GM21526 (cell line): ENCODE data around the gene TMEM129.

Experiments used
- ATAC-seq: cut with Tn5 transposase; IDR thresholded peaks from one replicate; pipeline ENCODE4 v1.9.1; 2021; ENCODE audit warnings: moderate library complexity; ENCODE audit not compliant: unreplicated experiment, low FRiP score

The TMEM129 gene

DNA sequence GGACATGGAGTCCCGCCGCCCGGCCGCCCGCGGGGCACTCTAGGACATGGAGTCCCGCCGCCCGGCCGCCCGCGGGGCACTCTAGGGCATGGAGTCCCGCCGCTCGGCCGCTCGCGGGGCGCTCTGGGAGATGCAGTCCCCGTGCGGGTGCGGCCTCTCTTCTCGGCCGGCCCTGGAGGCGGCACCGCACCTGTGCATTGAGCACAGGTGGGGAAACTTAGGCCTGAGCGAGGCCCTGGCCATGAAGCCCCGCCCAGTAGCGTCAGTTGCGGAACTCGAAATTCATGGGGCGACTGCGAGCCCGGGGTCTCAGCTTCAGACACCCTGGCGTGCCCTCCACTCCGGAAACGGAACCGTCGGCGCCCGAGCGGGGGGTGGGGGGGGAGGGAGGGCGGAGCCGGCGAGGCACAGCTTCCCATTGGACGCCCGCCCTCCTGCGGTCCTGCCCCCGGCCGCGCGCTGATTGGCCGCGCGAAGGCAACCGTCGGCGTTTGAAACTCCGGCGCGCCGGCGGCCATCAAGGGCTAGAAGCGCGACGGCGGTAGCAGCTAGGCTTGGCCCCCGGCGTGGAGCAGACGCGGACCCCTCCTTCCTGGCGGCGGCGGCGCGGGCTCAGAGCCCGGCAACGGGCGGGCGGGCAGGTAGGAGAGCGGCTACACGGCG lies at the start of gene TMEM129, which contains the start of gene TACC3:
Gene TMEM129 (minus strand): TSS at position 321 of the 663 bp plus-strand sequence. CDS start 486 bp downstream, outside the sequence.
Gene TACC3 (plus strand): TSS at position 519 of the 663 bp plus-strand sequence. CDS start 1,901 bp downstream, outside the sequence.
- ATAC-seq: peak; percentile 64

- ATAC-seq: no peak
These were observed 49.7 kb upstream of the TMEM129 start for GRCh38 chr4:1770791-1771231.

DNA sequence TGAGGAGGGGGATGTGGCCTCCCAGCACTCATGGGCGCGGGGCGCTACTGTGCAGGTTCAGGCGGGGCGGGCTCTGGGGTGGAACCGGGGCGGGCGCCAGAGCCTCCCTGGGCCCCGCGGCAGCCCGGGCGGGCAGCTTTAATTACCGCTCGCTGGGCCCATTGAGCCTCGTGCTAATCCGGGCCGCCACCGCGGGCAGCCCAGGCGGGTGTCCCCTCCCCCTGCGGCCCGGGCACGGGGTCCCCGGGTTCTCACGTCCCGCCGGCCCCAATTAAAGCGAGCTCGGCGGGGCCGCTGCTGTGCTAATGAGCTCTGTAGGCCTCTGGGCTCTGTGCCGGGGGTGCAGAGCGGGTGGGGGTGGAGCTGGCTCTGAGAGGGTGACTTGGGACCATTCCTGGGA lies 49.1 kb upstream of the TMEM129 start:
- no peak for ATAC-seq

- no peak for ATAC-seq
These were observed 48.6 kb upstream of the TMEM129 start for GRCh38 chr4:1769692-1770091.

GRCh38 chr4:1768367-1769034 lies 47.4 kb upstream of the TMEM129 start:
- no peak for ATAC-seq

GRCh38 chr4:1767770-1768366 lies 46.7 kb upstream of the TMEM129 start:
- ATAC-seq: no peak

GRCh38 chr4:1767061-1767769 lies 46.1 kb upstream of the TMEM129 start:
- no peak for ATAC-seq

GRCh38 chr4:1766106-1767060 lies 45.3 kb upstream of the TMEM129 start:
- ATAC-seq: no peak

DNA sequence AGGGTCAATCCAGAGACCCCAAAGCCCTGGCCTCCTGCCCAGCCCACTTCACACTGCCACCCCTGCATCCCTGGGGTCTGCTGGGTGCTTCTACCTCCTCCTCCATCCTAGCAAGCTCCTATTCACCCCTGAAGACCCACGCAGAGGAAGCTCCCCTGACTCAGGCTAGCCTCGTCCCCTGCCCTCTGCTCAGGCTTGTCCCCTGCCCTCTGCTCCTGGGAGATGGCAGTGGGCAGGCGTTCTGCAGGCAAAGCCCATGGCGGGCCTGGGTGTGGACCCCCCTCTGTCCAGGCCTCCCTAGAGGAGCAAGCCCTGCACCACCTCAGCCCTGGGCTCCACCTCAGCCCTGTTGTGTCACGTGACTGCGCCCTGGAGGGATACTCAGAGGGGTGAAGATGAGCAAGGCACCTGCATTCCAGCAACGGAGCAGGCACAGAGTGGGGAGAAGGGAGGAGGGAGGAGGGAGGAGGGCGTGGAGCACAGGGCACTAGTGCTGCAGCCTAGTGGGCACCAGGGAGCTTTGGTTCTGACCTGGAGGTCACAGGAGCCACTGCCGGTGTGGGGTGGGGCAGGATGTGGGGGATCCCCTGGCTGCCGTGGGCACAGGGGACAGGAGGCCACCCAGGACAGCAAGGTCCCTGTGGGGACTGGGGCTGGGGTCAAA lies 44.4 kb upstream of the TMEM129 start:
- no peak for ATAC-seq

- ATAC-seq: no peak
These were observed 43.5 kb upstream of the TMEM129 start for GRCh38 chr4:1764670-1765069.

DNA sequence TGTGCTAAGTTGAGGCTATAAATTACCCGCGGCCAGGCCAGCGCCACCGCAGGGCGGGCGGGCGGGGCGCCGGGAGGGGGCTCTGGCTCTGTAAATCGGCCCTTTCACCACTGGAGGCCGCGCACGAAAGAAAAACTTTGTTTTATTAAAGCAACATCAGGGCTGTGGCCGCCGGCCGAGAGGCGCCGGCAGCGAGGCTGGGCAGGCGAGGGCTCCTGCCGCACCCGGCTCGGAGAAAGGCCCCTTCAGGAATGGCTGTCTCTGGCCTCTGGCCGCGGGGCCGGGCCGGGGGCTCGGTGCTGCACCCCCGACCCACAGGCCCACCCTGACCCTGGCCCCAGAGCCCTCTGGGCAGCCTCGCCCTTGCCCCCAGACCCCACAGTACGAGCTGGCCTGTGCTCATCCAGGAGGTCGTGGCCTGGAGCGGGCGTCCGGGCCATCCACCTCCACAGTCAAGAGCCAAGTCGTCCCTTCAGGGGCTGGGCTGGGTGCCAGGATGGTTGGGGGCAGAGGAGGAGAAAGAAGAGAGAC lies 42.5 kb upstream of the TMEM129 start:
- no peak for ATAC-seq

GRCh38 chr4:1763070-1763549 lies 42.0 kb upstream of the TMEM129 start:
- no peak for ATAC-seq

- no peak for ATAC-seq
These were observed 41.3 kb upstream of the TMEM129 start for GRCh38 chr4:1762264-1763010.

DNA sequence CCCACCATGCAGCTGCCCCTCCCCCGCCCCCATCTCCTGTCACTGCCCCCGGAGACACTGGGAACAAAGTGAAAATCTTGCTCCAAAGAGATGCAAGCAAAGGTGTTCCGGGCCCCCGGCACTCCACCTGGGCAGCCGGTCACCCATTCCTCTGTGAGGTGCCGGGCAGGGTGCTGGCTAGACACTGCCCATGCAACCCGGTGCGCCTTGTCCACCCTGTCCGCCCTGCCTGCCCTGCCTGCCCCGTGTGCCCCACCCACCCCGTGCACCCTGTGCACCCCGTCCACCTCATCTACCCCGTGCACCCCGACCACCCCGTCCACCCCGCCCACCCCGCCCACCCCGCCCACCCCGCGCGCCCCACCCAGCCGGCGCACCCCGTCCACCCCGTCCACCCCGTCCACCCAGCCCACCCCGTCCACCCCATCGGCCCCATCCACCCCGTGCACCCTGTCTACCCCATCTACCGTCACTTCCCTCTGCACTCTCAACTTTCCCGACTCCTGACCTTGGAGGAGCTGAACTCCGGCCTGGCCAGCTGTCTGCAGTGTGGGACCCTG lies 40.1 kb upstream of the TMEM129 start:
- no peak for ATAC-seq

GRCh38 chr4:1760521-1761071 lies 39.5 kb upstream of the TMEM129 start:
- ATAC-seq: no peak

- ATAC-seq: no peak
These were observed 38.7 kb upstream of the TMEM129 start for GRCh38 chr4:1759818-1760223.

- no peak for ATAC-seq
These were observed 38.2 kb upstream of the TMEM129 start for GRCh38 chr4:1759170-1759817.
